ENCODE data around the gene PDE1C. TPM values are rescaled to one million over a fixed set of nuclear protein-coding genes. Genes with fewer than 3 reads are reported as not detected.

The PDE1C gene
- polyA plus RNA-seq, 3 donors from 2014 or later, result 0.09 TPM; not detected in 2

DNA sequence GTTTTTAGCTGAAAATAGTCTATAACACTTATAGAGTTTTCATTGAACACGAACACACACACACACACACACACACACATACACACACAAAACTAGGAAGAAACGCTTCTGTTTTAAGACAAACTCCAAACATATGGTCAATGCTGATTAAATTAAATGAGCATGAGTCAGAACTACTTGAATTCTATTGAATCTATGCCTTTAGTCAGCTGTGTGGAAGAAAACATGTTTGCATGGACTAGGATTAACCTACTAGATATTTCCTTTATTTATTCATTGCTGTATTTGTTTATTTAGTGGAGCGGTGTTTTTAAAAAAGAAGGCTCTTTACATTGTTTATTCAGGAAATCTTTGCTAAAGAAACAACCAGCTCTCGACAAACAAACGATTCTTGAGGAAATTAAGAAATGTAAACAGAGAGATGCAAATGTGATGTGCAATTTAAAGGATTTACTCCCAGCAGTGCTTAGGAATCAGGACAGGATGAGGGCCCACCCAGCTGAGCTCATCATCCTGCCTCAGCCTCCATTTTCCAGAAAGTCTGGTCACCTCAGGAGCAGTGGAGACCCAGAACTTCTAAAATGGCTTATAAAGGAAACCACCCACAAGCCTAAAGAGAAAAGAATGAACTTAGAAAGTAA is 83.2 kb downstream of the PDE1C start:
- peaks cover 0 to 4% of the 10 kb centered on the region in 2 donors for H3K4me1 Mint-ChIP-seq
- no peak for DNase-seq
- peaks cover 0 to 2% (median 0%) of the 10 kb centered on the region in 3 donors for H3K27me3 Mint-ChIP-seq (ENCODE audit: low read depth in 3 of 3)
- H3K27ac Mint-ChIP-seq, result no peak overlapping the region
- H3K36me3 Mint-ChIP-seq, result no peaks in the 10 kb centered on the region
- peaks cover 0 to 19% (median 8%) of the 10 kb centered on the region in 6 donors for H3K9me3 Mint-ChIP-seq
- H3K4me3 Mint-ChIP-seq, result no peak overlapping the region

DNA sequence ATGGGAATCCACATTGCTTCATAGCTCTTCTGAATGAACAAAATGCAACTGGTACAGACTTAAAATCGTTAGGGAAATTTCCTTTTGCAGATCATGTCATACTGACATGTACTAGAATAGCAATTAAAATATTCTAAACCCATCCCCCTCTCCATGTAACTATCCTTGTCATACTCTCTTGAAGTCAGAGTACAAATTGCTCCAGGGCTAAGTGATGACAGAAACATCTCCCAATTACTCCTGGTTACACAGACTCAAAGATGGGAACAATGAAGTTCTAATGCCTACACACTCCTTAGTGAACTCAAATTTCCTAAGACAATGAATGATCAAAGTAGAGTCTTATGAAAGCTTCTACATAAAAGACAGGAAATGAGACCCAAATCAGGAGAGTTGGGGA is 87.2 kb downstream of the PDE1C start:
- peaks cover 0 to 7% of the 10 kb centered on the region in 2 donors for H3K4me1 Mint-ChIP-seq
- no peak overlapping the region for H3K4me3 Mint-ChIP-seq
- peaks cover 0 to 2% (median 1%) of the 10 kb centered on the region in 3 donors for H3K27me3 Mint-ChIP-seq (ENCODE audit: low read depth in 3 of 3)
- peaks cover 0 to 16% (median 8%) of the 10 kb centered on the region in 6 donors for H3K9me3 Mint-ChIP-seq
- H3K36me3 Mint-ChIP-seq, result no peaks in the 10 kb centered on the region
- H3K27ac Mint-ChIP-seq, result no peak overlapping the region
- DNase-seq, result no peak

DNA sequence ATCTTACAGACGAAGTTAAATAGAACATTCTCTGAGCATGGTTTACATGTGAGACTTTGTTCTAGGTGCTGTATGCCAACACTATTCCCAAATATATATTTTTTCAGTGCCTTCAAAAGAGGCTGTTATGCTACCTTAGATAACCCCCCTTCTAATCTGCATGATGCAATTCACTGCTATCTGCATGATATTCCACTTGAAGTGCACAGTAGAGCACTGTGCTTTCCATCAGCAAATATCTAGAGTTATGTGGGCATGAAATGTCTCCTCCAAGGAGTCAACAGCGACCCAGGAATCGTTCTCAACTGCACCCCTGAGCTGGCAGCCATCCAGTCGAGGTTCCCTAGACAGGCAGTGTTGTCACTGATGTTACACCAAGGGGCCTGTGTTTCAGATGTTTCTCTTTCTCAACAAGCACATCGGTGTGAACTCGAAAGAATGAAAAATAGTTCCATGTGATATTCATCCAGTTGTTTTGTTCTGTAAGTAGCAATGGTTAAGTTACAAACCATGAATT is 88.3 kb downstream of the PDE1C start:
- H3K27me3 Mint-ChIP-seq (ENCODE audit: low read depth in 3 of 3), result peaks cover 0 to 2% (median 1%) of the 10 kb centered on the region in 3 donors
- H3K36me3 Mint-ChIP-seq, result no peaks in the 10 kb centered on the region
- H3K4me1 Mint-ChIP-seq, result peaks cover 0 to 7% of the 10 kb centered on the region in 2 donors
- no peak for DNase-seq
- peaks cover 4 to 24% (median 11%) of the 10 kb centered on the region in 6 donors for H3K9me3 Mint-ChIP-seq
- H3K4me3 Mint-ChIP-seq, result no peak overlapping the region
- no peak overlapping the region for H3K27ac Mint-ChIP-seq

DNA sequence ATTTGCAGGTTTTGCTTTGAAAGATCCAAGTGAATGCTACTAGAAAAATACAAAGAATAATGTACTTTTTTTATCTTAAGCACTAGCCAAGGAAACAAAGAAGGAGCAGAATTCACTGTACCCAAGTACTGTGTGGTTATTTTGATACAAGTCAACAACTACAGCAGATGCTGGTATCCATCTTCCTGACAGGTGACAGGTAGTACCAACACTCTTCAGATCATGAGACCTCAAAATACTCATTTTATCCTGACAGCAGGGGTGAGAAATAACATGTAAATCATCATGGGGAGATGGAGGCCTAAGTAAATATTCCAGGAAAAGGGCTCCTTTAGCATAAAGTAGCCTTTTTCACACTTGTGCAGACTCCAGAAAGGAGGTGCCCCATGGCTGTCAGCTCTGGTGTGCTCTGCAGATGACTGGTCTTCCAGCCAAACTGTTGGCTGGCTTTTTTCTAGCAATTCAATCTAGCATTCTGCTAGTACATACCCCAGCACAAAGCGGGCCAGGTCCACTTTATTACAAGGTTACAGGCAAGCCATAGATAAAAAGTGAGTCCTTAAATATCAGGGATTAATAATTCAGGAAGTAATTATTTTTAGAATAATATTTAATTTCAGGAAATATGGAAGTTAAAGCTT is 90.4 kb downstream of the PDE1C start:
- Mint-ChIP-seq H3K36me3 (no peaks in the 10 kb centered on the region), H3K27ac (no peak overlapping the region), H3K27me3 (ENCODE audit: low read depth in 3 of 3) (peaks cover 0 to 2% (median 1%) of the 10 kb centered on the region in 3 donors), H3K9me3 (peaks cover 4 to 16% (median 9%) of the 10 kb centered on the region in 6 donors), H3K4me1 (peaks cover 0 to 17% of the 10 kb centered on the region in 2 donors), H3K4me3 (no peak overlapping the region)
- no peak for DNase-seq

DNA sequence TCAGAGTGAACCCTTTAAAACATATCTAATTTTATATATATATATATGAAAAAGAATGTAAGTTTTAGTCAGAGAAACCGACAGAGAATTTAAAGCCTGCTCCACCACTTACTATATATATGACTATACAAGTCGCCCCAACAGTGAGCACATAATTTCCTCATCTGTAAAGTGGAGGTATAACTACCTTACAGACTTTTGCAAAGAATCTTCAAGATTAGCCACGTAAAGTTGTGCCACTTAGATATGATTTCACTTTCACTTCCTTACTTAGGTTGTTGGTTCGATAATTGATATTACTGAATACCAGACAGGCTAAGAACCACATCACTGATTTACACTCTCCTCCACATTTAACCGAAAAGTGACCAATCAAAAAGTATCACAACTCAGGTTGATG is 94.7 kb downstream of the PDE1C start:
- Mint-ChIP-seq H3K9me3 (peaks cover 4 to 12% (median 6%) of the 10 kb centered on the region in 6 donors), H3K4me3 (peak overlapping the region in 1 of 5 donors; percentile 4), H3K27ac (no peak overlapping the region), H3K27me3 (ENCODE audit: low read depth in 3 of 3) (peaks cover 0 to 2% (median 2%) of the 10 kb centered on the region in 3 donors), H3K36me3 (peaks cover 0 to 1% (median 0%) of the 10 kb centered on the region in 3 donors), H3K4me1 (peaks cover 0 to 22% of the 10 kb centered on the region in 2 donors)
- no peak for DNase-seq

DNA sequence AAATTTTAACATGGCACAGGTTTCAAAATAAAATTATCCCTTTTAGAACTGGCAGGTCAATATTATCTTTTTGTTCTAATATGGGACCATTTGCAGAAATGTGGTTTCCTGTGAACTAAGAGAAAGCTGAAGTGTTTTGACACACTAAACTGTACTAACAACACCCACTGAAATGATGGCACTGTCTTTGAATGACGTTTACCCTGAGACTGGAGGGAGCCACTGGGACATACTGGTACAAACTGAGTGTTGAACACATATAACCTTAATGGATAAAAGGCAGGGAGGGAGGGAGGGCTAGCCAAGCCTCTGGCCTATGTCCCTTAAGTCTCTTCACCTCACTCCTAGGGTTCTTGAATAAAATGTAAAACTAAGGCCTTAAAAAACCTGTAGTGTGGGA is 95.9 kb downstream of the PDE1C start:
- Mint-ChIP-seq H3K4me3 (peak overlapping the region in 1 of 5 donors; percentile 3), H3K27me3 (ENCODE audit: low read depth in 3 of 3) (peaks cover 0 to 4% (median 4%) of the 10 kb centered on the region in 3 donors), H3K27ac (no peak overlapping the region), H3K9me3 (peaks cover 4 to 12% (median 6%) of the 10 kb centered on the region in 6 donors), H3K36me3 (peaks cover 0 to 5% (median 0%) of the 10 kb centered on the region in 3 donors), H3K4me1 (peaks cover 0 to 20% of the 10 kb centered on the region in 2 donors)
- DNase-seq, result peak in 1 of 3 donors; percentile 10

DNA sequence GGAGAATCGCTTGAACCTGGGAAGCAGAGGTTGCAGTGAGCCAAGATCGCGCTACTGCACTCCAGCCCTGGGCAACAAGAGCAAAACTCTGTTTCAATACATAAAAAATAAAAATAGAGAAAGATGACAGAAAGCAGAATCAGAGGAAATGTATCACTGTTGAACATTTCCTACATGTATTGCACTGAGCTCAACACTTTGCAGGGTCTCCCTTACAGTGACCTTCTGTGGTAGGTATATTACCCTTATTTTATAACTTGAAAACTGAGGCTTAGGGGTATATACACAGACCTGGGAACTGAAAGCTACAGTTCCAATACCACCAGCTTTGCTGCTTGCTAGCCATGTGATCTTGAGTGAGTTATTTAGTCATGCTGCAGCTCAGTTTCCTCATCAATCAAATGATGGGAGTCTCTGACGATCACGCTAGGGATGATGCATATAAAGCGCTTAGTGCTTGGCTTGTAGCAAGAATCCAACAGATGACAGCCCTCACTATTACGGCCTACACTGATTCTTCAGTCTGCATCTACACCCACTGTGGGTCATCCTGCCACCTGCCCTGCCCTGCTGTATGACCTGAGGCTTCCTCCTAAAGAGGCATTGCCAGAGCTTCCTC is 99.0 kb downstream of the PDE1C start:
- no peak overlapping the region for H3K27ac Mint-ChIP-seq
- no peak for DNase-seq
- peaks cover 0 to 20% of the 10 kb centered on the region in 2 donors for H3K4me1 Mint-ChIP-seq
- peaks cover 2 to 6% (median 6%) of the 10 kb centered on the region in 3 donors for H3K27me3 Mint-ChIP-seq (ENCODE audit: low read depth in 3 of 3)
- H3K9me3 Mint-ChIP-seq, result peaks cover 0 to 10% (median 5%) of the 10 kb centered on the region in 6 donors
- peaks cover 0 to 5% (median 0%) of the 10 kb centered on the region in 3 donors for H3K36me3 Mint-ChIP-seq
- no peak overlapping the region for H3K4me3 Mint-ChIP-seq

DNA sequence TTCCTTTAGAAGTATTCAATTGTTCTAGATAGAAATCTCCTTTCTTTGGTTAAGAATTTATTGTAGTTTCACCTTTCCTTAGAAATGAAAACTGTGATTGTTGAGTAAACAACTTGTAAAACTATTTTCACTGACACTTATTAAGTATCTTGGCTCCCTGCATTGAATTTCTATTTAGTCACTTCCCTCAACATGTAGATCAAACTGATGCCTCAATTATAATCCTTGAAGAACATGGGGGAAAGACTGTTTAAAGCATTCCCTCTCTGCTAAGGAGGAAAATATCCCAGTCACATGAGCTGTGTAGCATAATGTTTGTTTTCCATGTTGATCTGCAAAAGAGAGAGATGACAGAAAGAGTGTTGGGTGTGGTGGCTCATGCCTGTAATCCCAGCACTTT is 99.7 kb downstream of the PDE1C start:
- Mint-ChIP-seq H3K4me1 (peaks cover 0 to 16% of the 10 kb centered on the region in 2 donors), H3K27ac (no peak overlapping the region), H3K4me3 (no peak overlapping the region), H3K27me3 (ENCODE audit: low read depth in 3 of 3) (peaks cover 2 to 6% (median 6%) of the 10 kb centered on the region in 3 donors), H3K36me3 (peaks cover 0 to 5% (median 0%) of the 10 kb centered on the region in 3 donors), H3K9me3 (peaks cover 0 to 10% (median 3%) of the 10 kb centered on the region in 6 donors)
- DNase-seq, result no peak

DNA sequence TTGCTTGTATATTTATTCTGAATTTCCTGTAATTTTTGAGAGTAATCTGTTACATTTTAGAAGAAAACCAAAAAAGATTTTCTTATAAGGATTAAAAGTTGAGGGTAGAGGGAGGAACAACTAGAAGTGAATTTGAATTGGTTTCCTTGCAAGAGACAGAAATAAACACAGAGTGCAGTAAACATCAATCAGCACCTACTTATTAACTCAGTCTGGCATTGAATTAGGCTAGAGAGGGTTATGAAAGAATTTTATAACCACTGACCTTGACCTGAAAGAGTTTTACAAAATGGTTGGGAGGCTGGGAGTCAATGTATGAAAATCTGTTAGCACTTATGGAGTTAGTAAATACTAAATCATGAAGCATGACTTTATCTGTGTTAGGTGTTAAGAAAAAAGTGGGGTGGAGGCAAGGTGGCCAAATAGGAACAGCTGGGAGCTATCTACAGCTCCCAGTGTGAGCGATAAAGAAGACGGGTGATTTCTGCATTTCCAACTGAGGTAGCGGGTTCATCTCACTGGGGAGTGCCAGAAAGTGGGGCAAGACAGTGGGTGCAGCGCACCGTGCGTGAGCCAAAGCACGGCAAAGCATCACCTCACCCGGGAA is 106.5 kb downstream of the PDE1C start:
- no peak for DNase-seq
- Mint-ChIP-seq H3K27ac (no peak overlapping the region), H3K27me3 (ENCODE audit: low read depth in 3 of 3) (peaks cover 0 to 3% (median 0%) of the 10 kb centered on the region in 3 donors), H3K9me3 (peaks cover 3 to 20% (median 5%) of the 10 kb centered on the region in 6 donors), H3K36me3 (peaks cover 0 to 3% (median 0%) of the 10 kb centered on the region in 3 donors), H3K4me1 (no peaks in the 10 kb centered on the region), H3K4me3 (no peak overlapping the region)

DNA sequence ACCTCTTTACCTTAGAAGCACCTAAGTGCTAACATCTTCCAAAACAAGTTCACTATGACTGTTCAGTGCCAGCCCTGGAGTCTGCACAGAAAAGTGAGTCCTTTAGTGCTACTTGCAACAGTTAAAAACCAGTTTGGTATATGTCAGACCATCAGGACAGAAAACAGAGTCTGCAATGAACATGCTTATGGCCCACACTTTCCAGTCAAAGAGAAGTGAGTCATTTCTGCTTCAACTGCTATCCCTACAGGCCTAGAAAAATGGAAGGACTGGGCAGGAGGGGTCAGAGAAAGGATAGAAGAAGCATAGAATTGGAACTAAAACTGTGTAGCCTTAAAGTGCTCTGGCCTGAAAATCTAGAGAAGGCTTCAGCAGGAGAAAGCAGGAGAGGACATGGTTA is 108.0 kb downstream of the PDE1C start:
- H3K4me1 Mint-ChIP-seq, result no peaks in the 10 kb centered on the region
- no peak overlapping the region for H3K4me3 Mint-ChIP-seq
- H3K27me3 Mint-ChIP-seq (ENCODE audit: low read depth in 3 of 3), result peaks cover 0 to 3% (median 0%) of the 10 kb centered on the region in 3 donors
- DNase-seq, result no peak
- H3K36me3 Mint-ChIP-seq, result peaks cover 0 to 3% (median 0%) of the 10 kb centered on the region in 3 donors
- H3K27ac Mint-ChIP-seq, result no peak overlapping the region
- peaks cover 3 to 20% (median 5%) of the 10 kb centered on the region in 6 donors for H3K9me3 Mint-ChIP-seq

DNA sequence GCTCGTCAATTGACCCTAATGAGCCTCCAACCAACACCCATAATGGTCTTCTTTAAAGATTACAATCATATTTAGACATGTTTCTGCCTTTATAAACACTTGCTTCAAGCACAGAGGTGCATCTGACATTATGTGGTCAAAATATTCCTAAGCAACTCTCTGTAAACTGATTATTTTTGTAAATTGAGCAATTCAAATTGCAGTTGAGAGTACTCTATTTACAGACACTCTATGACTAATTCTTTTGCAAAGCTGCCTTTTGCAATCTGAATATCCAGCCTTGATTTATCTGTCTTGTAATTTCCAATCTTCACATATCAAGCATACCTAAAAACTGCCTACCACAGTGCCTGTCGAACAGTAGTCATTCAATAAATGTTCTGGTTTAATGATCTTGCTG is 112.0 kb downstream of the PDE1C start:
- Mint-ChIP-seq H3K27ac (no peak overlapping the region), H3K9me3 (peaks cover 0 to 5% (median 2%) of the 10 kb centered on the region in 6 donors), H3K36me3 (no peaks in the 10 kb centered on the region), H3K4me1 (peaks cover 1 to 13% of the 10 kb centered on the region in 2 donors), H3K27me3 (ENCODE audit: low read depth in 3 of 3) (peaks cover 0 to 6% (median 0%) of the 10 kb centered on the region in 3 donors), H3K4me3 (no peak overlapping the region)
- no peak for DNase-seq

DNA sequence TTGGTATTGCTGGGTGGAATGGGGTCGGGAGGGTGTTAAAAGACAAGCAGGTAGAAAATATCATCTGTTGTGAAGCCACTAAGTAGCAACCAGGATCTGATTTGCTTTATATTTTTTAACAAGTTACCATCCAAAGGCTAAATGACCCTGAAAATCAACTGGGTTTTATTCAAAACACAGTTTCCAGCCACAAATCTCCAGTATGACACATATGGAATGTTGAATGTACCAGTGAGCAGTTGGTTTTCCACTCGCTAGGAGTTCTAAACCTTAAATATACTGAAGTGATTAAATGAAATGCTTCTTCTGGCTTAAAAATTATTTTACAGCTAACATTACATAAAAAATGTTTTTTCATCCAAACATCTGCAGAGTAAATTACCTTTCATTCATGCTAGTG is 112.5 kb downstream of the PDE1C start:
- DNase-seq, result no peak
- Mint-ChIP-seq H3K27me3 (ENCODE audit: low read depth in 3 of 3) (peaks cover 0 to 7% (median 0%) of the 10 kb centered on the region in 3 donors), H3K27ac (no peak overlapping the region), H3K9me3 (peaks cover 0 to 5% (median 2%) of the 10 kb centered on the region in 6 donors), H3K4me1 (peaks cover 1 to 13% of the 10 kb centered on the region in 2 donors), H3K4me3 (no peak overlapping the region), H3K36me3 (no peaks in the 10 kb centered on the region)

DNA sequence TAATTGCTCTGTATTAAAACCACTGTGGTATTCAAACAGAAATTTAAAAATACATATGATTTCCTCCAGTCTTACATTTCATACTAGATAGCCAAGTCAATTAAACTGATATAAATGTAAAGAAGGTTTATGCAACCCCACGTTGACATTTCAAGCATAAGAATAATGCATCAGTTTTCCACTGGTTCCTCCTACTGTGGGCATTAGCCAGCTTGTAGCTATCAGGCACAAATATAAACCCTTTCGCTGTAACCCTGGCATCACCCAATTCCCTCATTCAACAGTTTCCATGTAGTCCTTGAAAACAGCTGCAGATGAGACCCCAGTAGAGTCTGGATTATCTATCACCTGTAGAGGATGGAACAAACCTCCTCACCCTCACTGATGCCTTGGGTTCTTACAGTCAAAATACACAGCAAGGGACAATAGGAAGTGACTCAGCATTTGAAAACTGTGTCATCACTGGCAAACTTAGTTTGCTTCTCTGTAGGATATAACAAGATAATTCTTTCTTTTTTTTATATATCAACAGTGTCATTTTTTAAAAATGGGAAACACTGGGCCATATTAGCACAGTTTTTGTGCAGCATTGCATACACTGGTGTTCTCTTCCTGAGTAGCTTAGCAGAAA is 113.0 kb downstream of the PDE1C start:
- H3K36me3 Mint-ChIP-seq, result no peaks in the 10 kb centered on the region
- no peak overlapping the region for H3K4me3 Mint-ChIP-seq
- DNase-seq, result no peak
- H3K9me3 Mint-ChIP-seq, result peaks cover 0 to 3% (median under 1%) of the 10 kb centered on the region in 6 donors
- peaks cover 0 to 7% (median 0%) of the 10 kb centered on the region in 3 donors for H3K27me3 Mint-ChIP-seq (ENCODE audit: low read depth in 3 of 3)
- H3K27ac Mint-ChIP-seq, result no peak overlapping the region
- H3K4me1 Mint-ChIP-seq, result peaks cover 1 to 13% of the 10 kb centered on the region in 2 donors

All from immature natural killer cell (primary cell).